Measurements from ENCODE around the gene MYL4.

Gene MYL4

DNA sequence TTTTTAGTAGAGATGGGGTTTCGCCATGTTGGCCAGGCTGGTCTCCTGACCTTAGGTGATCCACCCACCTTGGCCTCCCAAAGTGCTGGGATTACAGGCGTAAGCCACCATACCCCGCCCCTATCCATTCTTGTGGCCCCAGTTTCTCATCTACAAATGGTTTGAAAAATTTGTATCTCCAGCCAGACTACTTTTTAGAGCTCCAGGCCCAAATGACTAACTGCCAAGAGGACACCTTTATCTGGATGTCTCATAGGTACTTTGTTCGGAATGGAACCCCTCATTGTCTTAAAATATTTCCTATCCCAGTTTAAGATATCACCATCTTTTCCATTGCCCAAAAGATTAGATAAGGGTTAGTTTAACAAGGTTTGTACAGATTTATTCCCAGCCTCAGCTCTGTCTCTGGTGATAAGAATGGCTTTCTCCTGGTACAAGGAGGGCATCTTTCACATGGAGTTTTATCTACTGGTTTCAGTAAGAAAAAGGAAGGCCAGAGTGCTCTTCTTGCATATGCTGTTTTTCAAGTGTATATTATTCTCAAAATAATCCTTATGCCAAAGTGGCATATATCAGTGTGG lies 15.1 kb upstream of the MYL4 start:
- TF ChIP-seq, protein P1, sequence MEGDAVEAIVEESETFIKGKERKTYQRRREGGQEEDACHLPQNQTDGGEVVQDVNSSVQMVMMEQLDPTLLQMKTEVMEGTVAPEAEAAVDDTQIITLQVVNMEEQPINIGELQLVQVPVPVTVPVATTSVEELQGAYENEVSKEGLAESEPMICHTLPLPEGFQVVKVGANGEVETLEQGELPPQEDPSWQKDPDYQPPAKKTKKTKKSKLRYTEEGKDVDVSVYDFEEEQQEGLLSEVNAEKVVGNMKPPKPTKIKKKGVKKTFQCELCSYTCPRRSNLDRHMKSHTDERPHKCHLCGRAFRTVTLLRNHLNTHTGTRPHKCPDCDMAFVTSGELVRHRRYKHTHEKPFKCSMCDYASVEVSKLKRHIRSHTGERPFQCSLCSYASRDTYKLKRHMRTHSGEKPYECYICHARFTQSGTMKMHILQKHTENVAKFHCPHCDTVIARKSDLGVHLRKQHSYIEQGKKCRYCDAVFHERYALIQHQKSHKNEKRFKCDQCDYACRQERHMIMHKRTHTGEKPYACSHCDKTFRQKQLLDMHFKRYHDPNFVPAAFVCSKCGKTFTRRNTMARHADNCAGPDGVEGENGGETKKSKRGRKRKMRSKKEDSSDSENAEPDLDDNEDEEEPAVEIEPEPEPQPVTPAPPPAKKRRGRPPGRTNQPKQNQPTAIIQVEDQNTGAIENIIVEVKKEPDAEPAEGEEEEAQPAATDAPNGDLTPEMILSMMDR (IDR thresholded peaks at IDR 0.05; ENCODE audit: low read depth, low read length), result no peak
- no peak for DNase-seq (ENCODE audit: low read depth in 2 of 2)
- H3K4me3 ChIP-seq (replicated peaks in 1 of 2; ENCODE audit: low read depth in 2 of 2, low read length in 2 of 2), result no peak overlapping the region

DNA sequence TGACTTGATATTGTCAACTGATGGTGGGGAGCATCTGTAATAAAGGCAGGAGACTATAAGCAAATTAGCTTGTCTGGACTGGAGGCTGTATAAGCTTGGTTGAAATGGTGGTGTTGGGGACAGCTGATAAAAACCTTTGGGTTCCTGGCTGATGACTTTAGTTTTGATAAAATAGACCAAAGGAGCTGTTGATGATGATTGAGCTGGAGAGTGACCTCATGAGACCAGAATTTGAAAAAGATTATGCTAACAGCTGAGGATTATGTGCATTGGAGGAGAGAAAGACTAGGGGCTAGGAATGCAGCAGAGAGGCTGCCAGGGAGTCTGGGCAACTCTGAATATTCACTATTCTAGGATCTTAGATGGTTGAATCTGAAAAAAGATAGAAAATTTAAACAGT lies 11.3 kb upstream of the MYL4 start:
- H3K4me3 ChIP-seq (replicated peaks in 1 of 2; ENCODE audit: low read depth in 2 of 2, low read length in 2 of 2), result no peak overlapping the region
- DNase-seq (ENCODE audit: low read depth in 2 of 2), result no peak
- TF ChIP-seq, protein P1 (IDR thresholded peaks at IDR 0.05; ENCODE audit: low read depth, low read length), result no peak

DNA sequence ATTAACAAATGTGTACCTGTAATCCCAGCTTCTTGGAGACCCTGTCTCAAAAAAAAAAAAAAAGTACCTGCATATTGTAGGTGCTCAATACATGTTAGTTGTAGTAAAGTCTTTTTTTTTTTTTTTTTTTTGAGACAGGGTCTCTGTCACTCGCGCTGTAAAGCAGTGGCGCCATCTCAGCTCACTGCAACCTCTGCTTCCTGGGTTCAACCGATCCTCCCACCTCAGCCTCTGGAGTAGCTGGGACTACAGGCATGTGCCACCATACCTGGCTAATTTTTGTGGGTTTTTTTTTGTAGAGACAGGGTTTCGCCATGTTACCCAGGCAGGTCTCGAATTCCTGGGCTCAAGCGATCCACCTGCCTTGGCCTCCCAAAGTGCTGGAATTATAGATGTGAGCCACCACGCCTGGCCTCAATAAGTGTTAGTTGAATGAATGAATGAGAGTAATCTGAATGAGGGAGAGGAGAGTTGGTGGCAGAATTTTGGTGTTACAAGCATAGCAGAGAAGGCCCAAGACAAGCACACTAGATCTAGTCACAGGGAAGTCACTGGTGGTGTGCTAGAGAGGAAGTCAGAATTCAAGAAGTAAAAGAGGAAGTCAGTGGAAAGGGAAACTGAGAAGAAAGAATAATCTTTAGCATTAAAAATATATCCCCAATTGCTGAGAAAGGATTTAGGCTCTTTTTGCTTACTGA lies 9.4 kb upstream of the MYL4 start:
- TF ChIP-seq, protein P1 (IDR thresholded peaks at IDR 0.05; ENCODE audit: low read depth, low read length), result no peak
- no peak overlapping the region for H3K4me3 ChIP-seq (replicated peaks in 1 of 2; ENCODE audit: low read depth in 2 of 2, low read length in 2 of 2)
- no peak for DNase-seq (ENCODE audit: low read depth in 2 of 2)

DNA sequence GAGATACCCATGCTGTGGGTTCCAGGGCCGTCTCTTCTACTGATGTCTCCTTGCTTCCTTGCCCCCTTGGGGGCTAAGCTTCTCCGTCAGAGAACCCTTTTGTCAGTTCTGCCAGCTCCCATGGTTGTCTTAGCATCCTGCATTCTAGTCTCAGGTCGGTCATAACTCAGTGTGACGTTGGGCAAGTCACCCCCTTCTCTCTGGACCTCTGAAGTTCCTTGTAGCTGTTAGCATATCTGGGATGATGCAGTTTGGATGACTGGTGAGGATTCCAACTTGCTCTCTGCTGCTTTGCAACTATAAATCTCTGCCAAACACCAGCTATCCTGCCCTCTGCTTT lies 8.9 kb upstream of the MYL4 start:
- no peak overlapping the region for H3K4me3 ChIP-seq (replicated peaks in 1 of 2; ENCODE audit: low read depth in 2 of 2, low read length in 2 of 2)
- TF ChIP-seq, protein P1 (IDR thresholded peaks at IDR 0.05; ENCODE audit: low read depth, low read length), result no peak
- DNase-seq (ENCODE audit: low read depth in 2 of 2), result no peak

DNA sequence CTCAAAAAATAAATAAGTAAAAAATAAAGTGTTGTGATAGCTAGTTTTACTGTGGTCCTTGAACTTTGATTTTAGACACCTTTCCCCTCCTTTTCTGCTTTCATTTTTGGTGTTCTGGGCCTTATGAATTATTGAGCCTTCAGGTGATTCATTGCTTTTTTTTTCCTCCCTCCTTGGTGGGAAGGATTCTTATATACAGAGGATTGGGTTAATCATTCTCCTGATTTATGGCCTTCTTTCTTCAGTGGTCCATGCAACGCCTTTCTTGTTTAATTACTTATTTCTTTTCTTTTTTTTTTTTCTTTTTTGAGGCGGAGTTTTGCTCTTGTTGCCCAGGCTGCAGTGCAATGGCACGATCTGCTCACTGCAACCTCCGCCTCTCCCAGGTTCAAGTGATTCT lies 8.0 kb upstream of the MYL4 start:
- DNase-seq (ENCODE audit: low read depth in 2 of 2), result no peak
- H3K4me3 ChIP-seq (replicated peaks in 1 of 2; ENCODE audit: low read depth in 2 of 2, low read length in 2 of 2), result no peak overlapping the region
- TF ChIP-seq, protein P1 (IDR thresholded peaks at IDR 0.05; ENCODE audit: low read depth, low read length), result no peak

DNA sequence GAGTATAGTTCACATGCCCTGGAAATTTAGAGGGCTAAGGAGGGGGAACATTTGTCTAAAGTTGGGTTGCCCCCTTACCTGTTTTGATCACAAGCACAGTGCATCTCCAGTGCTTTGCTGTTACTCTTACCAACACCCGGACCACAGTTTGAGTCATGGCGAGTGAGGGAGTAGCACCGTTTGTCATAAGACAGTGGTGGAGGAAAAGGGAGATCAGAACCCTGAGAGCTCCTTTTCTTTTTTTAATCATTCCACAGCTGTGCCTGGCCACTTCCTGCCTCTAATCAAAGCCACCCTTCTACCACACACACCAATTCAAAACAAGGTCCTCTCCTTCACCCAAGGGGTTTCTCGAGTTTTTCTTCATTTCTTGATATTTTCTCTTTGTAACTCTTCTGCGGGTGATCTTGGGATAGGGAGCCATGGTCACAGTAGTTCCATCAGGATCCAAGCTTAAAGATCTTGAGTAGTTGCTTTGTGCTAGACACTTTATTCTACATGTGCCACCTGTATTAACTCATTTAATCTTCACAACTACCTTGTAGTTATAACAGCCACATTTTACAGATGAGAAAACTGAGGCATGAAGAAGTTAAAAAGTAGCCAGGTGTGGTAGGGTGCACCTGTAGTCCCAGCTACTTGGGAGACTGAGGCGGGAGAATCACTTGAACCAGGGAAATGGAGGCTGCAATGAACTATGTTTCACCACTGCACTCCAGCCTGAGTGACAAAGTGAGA lies 5.0 kb upstream of the MYL4 start:
- TF ChIP-seq, protein P1 (IDR thresholded peaks at IDR 0.05; ENCODE audit: low read depth, low read length), result no peak
- peak in 1 of 2 donors; percentile 60 for DNase-seq (ENCODE audit: low read depth in 2 of 2)
- no peak overlapping the region for H3K4me3 ChIP-seq (replicated peaks in 1 of 2; ENCODE audit: low read depth in 2 of 2, low read length in 2 of 2)
